Gastrocnemius medialis (tissue), 4 donors: ENCODE data around the gene ALK. TPM values are rescaled to one million over a fixed set of nuclear protein-coding genes. Genes with fewer than 3 reads are reported as not detected.

Experiments
- ATAC-seq, 2 donors: fragments of 150-250 bp; one replicate each; pipeline ENCODE4 v1.9.1; 2016
- DNase-seq, 2 donors: peaks; one replicate each; pipeline ENCODE4 v3.0.0-alpha.2; 2019
- H3K27ac ChIP-seq, 4 donors: fragments of 200-600 bp; sonication (generic); 1 replicate in 1 of 4; 2 replicates in 3 of 4; pipeline ENCODE4 v1.5.1; 2016 to 2018; ENCODE audit warnings: mild to moderate bottlenecking in 2 of 4, moderate library complexity in 1 of 4
- H3K27me3 ChIP-seq, 3 donors: fragments of 200-600 bp; sonication (generic) in 2 of 3; 1 replicate in 1 of 3; 2 replicates in 2 of 3; pipeline versions ENCODE4 v1.5.1 to v1.6.0; 2016 to 2019; ENCODE audit warnings: mild to moderate bottlenecking in 1 of 3, moderate library complexity in 1 of 3
- H3K36me3 ChIP-seq, 2 donors: fragments of 200-600 bp; sonication (generic) in 1 of 2; one replicate each; pipeline ENCODE4 v1.5.1; 2017 to 2018
- H3K4me1 ChIP-seq, 2 donors: fragments of 200-600 bp; sonication (generic) in 1 of 2; one replicate each; pipeline ENCODE4 v1.5.1; 2016 to 2017; ENCODE audit warnings: mild to moderate bottlenecking in 2 of 2
- H3K4me3 ChIP-seq, 4 donors: fragments of 200-600 bp; sonication (generic) in 3 of 4; 1 replicate in 1 of 4; 2 replicates in 3 of 4; pipeline ENCODE4 v1.5.1; 2016 to 2019; ENCODE audit warnings: mild to moderate bottlenecking in 2 of 4
- H3K9me3 ChIP-seq, 3 donors: fragments of 200-600 bp; sonication (generic) in 2 of 3; 1 replicate in 1 of 3; 2 replicates in 2 of 3; pipeline ENCODE4 v1.5.1; 2016 to 2019
- POLR2A ChIP-seq, 2 donors: fragments of 450-650 bp; IDR thresholded peaks; one replicate each; pipeline ENCODE4 v1.6.1; 2017; ENCODE audit warnings: antibody characterized with exemption in 2 of 2, mild to moderate bottlenecking in 2 of 2, moderate library complexity in 2 of 2
- in situ Hi-C, 4 donors: fragments of 200-750 bp; cut with MboI; loops; one replicate each; pipeline versions ENCODE4 v1.15.0 to v1.8.0; 2017; ENCODE audit warnings: low sequenced_read_pairs in 4 of 4
- intact Hi-C: fragments of 100-400 bp; cut with DNase I; formaldehyde crosslinking; loops from one replicate; pipeline ENCODE4 v1.15.1; 2023; ENCODE audit warnings: low total_unique reads
- total RNA-seq, 4 donors: library from RNA; depleted of rRNA; stranded (reverse); fragments of >200 nt; gene quantifications; one replicate each; pipeline versions ENCODE4 v1.1.0 to v1.2.3, GENCODE V29; 2016
- TF ChIP-seq, protein P1 (sequence below), 5 experiments: fragments of 450-650 bp in 3 of 5; fragments of 200-600 bp in 2 of 5; sonication (generic) in 2 of 5; IDR thresholded peaks in 4 of 5; conservative IDR thresholded peaks in 1 of 5; 1 replicate in 4 of 5; 2 replicates in 1 of 5; pipeline ENCODE4 v1.5.1; 2016 to 2019; ENCODE audit warnings: antibody characterized with exemption in 5 of 5, mild to moderate bottlenecking in 3 of 5, moderate library complexity in 3 of 5

ALK gene
- total RNA-seq, 4 donors from 2014 or later: not detected

DNA sequence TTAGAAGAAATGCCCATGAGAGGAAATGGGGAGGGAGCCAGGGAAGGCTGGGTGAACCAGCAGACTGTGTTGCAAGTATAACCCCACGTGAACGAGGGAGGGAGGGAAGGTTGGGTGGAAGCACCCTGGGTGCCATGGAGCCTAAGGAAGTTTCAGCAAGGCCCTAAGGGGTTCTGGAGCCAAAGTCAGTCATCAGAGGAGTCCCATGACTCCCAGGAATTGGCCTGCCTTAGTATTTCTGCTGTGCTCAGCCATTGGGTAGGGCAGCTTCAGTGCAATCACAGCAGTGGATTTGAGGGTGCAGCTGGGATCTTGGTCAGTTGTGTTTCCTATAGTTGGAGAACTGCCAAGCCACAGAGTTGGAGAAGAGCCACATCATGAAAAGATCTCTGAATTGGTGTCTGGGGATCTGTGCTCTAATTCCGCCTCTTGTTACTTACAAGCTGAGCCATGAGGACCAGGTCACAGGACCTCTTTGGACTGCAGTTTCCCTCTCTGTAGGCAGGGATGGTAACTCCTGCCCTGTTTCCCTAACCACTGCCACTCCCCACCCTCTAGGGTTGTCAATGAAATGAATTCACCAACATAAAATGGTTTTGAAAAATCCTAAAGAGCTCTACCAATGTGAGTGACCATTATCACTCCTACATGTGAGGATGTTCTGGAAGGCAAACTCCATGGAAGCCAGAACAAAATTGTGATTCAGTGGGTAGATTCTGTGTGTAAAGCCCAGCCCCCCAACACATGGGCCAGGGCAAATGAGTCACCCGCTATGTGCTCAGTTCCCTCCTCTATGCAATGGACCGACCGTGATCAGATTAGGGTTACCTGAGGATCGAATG, 697.3 kb downstream of the ALK start:
- DNase-seq: peak; percentile 51 to 63
- peak overlapping the region in 1 of 4 donors; percentile 15 for H3K27ac ChIP-seq
- ATAC-seq: peak; percentile 22 to 52
- in situ Hi-C loops (no loop called here), intact Hi-C loops (no loop called here)
- H3K9me3 ChIP-seq: no peaks in the 10 kb centered on the region
- TF ChIP-seq, protein P1, sequence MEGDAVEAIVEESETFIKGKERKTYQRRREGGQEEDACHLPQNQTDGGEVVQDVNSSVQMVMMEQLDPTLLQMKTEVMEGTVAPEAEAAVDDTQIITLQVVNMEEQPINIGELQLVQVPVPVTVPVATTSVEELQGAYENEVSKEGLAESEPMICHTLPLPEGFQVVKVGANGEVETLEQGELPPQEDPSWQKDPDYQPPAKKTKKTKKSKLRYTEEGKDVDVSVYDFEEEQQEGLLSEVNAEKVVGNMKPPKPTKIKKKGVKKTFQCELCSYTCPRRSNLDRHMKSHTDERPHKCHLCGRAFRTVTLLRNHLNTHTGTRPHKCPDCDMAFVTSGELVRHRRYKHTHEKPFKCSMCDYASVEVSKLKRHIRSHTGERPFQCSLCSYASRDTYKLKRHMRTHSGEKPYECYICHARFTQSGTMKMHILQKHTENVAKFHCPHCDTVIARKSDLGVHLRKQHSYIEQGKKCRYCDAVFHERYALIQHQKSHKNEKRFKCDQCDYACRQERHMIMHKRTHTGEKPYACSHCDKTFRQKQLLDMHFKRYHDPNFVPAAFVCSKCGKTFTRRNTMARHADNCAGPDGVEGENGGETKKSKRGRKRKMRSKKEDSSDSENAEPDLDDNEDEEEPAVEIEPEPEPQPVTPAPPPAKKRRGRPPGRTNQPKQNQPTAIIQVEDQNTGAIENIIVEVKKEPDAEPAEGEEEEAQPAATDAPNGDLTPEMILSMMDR (IDR thresholded peaks at IDR 0.05 in 4 of 5, conservative IDR thresholded peaks at IDR 0.05 in 1 of 5): no peak
- TF ChIP-seq POLR2A (IDR thresholded peaks at IDR 0.05): no peak
- H3K36me3 ChIP-seq: no peaks in the 10 kb centered on the region
- H3K27me3 ChIP-seq: peaks cover 0 to 18% (median 0%) of the 10 kb centered on the region in 3 donors
- H3K4me1 ChIP-seq: peaks cover 0 to 6% of the 10 kb centered on the region in 2 donors
- H3K4me3 ChIP-seq: no peak overlapping the region

DNA sequence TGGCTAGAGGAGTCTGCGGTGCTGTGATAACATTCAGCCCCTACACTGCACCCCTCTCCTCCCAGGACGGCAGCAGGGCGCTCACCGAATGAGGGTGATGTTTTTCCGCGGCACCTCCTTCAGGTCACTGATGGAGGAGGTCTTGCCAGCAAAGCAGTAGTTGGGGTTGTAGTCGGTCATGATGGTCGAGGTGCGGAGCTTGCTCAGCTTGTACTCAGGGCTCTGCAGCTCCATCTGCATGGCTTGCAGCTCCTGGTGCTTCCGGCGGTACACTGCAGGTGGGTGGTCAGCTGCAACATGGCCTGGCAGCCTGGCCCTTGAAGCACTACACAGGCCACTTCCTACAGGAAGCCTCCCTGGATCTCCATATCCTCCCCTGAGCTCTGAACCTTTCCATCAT, 698.1 kb downstream of the ALK start:
- peak in 1 of 2 donors; percentile 13 for DNase-seq
- no peaks in the 10 kb centered on the region for H3K36me3 ChIP-seq
- in situ Hi-C loops: no loop called here

DNA sequence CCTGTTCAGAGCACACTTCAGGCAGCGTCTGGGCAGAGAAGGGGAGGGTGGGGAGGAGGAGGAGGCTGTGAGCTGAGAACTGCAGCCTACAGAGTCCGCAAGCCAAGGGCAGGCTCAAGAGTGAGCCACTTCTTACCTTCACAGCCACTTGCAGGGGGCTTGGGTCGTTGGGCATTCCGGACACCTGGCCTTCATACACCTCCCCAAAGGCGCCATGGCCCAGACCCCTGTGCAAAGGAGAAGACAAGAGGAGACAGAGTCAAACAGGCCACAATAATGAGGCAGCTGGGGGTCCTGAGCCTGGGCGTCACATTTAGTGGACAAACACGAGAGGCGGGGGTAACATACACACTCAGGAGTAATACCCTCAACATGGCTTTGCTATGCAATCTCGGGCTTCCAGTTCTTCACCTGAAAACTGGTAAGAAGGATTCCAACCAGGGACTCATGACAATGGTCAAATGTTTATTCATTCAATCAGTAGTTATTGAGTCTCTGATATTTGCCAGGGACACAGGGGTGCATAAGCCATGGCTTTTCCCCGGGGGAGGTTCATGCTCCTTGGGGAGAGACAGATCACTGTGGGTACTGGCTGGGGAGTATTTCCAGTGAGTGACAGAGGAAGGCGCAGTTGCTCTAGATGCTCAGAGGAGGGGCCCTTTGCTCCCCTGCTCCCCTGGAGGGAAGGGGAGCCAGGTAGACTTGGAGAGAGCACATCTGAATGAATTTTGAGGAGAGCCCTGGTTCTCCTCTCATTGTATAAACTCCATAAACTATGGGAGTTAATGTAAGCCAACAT, 698.8 kb downstream of the ALK start:
- Histone ChIP-seq H3K27me3 (peaks cover 0 to 12% (median 0%) of the 10 kb centered on the region in 3 donors), H3K36me3 (no peaks in the 10 kb centered on the region), H3K4me1 (peaks cover 0 to 6% of the 10 kb centered on the region in 2 donors), H3K4me3 (no peak overlapping the region), H3K9me3 (no peaks in the 10 kb centered on the region), H3K27ac (no peak overlapping the region)
- no peak for ATAC-seq
- no peak for TF ChIP-seq POLR2A (IDR thresholded peaks at IDR 0.05)
- TF ChIP-seq, protein P1 (IDR thresholded peaks at IDR 0.05 in 4 of 5, conservative IDR thresholded peaks at IDR 0.05 in 1 of 5): no peak
- in situ Hi-C loops (no loop called here), intact Hi-C loops (no loop called here)
- peak in 1 of 2 donors; percentile 11 for DNase-seq

More for the DNA sequence above, 698.1 kb downstream of the ALK start:
- H3K27me3 ChIP-seq: peaks cover 0 to 17% (median 0%) of the 10 kb centered on the region in 3 donors
- peaks cover 0 to 6% of the 10 kb centered on the region in 2 donors for H3K4me1 ChIP-seq
- TF ChIP-seq, protein P1 (IDR thresholded peaks at IDR 0.05 in 4 of 5, conservative IDR thresholded peaks at IDR 0.05 in 1 of 5): no peak
- TF ChIP-seq POLR2A (IDR thresholded peaks at IDR 0.05): no peak
- no peaks in the 10 kb centered on the region for H3K9me3 ChIP-seq
- H3K4me3 ChIP-seq: no peak overlapping the region
- no peak overlapping the region for H3K27ac ChIP-seq
- intact Hi-C loops: no loop called here
- no peak for ATAC-seq

DNA sequence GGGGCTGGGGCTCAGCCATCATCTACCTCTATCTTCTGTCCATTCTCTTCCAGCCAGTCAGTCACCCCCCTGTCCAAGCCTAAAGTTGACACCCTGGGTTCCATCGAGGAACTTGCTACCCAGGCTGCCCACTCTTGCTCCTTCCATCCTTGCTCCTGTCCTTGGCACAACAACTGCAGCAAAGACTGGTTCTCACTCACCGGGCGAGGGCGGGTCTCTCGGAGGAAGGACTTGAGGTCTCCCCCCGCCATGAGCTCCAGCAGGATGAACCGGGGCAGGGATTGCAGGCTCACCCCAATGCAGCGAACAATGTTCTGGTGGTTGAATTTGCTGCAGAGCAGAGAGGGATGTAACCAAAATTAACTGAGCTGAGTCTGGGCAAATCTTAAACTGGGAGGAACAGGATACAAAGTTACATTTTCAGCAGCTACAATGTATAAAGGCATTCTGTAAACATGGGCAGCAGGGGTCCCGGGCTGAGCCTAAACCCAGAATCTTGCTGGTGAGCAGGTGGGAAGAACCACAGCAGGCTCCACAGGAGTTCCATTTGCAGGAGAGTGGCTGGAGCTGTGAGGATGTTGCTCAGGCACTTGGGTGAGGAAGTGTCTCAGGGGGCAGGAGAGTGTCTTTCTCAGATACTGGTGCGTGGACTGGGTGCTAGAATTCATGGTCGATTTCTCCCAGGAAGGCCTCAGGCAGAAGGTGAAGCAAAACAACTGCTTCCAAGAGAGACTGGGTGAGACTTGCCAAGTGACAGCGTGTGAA, 700.7 kb downstream of the ALK start:
- no peak overlapping the region for H3K27ac ChIP-seq
- H3K4me3 ChIP-seq: no peak overlapping the region
- DNase-seq (peak in 1 of 2 donors; percentile 11), ATAC-seq (no peak)
- in situ Hi-C loops (no loop called here), intact Hi-C loops (no loop called here)
- H3K4me1 ChIP-seq: peaks cover 0 to 6% of the 10 kb centered on the region in 2 donors
- TF ChIP-seq, protein P1 (IDR thresholded peaks at IDR 0.05 in 4 of 5, conservative IDR thresholded peaks at IDR 0.05 in 1 of 5): no peak
- TF ChIP-seq POLR2A (IDR thresholded peaks at IDR 0.05): no peak
- no peaks in the 10 kb centered on the region for H3K9me3 ChIP-seq
- H3K27me3 ChIP-seq: peaks cover 0 to 6% (median 3%) of the 10 kb centered on the region in 3 donors
- no peaks in the 10 kb centered on the region for H3K36me3 ChIP-seq
